Hepatocyte (in vitro differentiated cells): ENCODE measurements around the gene CC2D1B.

ENCODE experiments used
- CTCF ChIP-seq: fragments of 200-600 bp; sonication (generic); IDR thresholded peaks from 2 replicates; pipeline ENCODE4 v1.5.1; 2016; ENCODE audit warnings: antibody characterized with exemption, mild to moderate bottlenecking; ENCODE audit not compliant: poor library complexity
- EZH2 ChIP-seq: fragments of 200-600 bp; sonication (generic); IDR thresholded peaks from 2 replicates; pipeline ENCODE4 v1.6.1; 2016; ENCODE audit warnings: antibody characterized with exemption, mild to moderate bottlenecking, borderline replicate concordance

- TF ChIP-seq CTCF (no peak), EZH2 (no peak)
These were observed 60.4 kb downstream of the CC2D1B start for GRCh38 chr1:52305417-52306226.
